Suprapubic skin (tissue), 4 donors: ENCODE data around the gene CLDN18. TPM values are rescaled to one million over a fixed set of nuclear protein-coding genes. Genes with fewer than 3 reads are reported as not detected.

Experiments
- DNase-seq, 2 donors: peaks; one replicate each; pipeline ENCODE4 v3.0.0-alpha.2; 2019; ENCODE audit warnings: low spot score in 2 of 2
- H3K27ac ChIP-seq: fragments of 200-600 bp; sonication (generic); one replicate; pipeline ENCODE4 v1.5.1; 2019
- H3K27me3 ChIP-seq: fragments of 200-600 bp; sonication (generic); one replicate; pipeline ENCODE4 v1.5.1; 2019
- H3K36me3 ChIP-seq: fragments of 200-600 bp; sonication (generic); one replicate; pipeline ENCODE4 v1.5.1; 2019
- H3K4me1 ChIP-seq: fragments of 200-600 bp; sonication (generic); one replicate; pipeline ENCODE4 v1.5.1; 2019
- H3K4me3 ChIP-seq: fragments of 200-600 bp; sonication (generic); one replicate; pipeline ENCODE4 v1.5.1; 2019; ENCODE audit warnings: mild to moderate bottlenecking
- H3K9me3 ChIP-seq: fragments of 200-600 bp; sonication (generic); one replicate; pipeline ENCODE4 v1.5.1; 2019
- EP300 ChIP-seq: sonication (generic); formaldehyde crosslinking; IDR thresholded peaks from one replicate; pipeline ENCODE4 v1.6.1; 2017; ENCODE audit warnings: antibody characterized with exemption
- POLR2A ChIP-seq, 2 donors: fragments of 450-650 bp; IDR thresholded peaks; one replicate each; pipeline ENCODE4 v1.6.1; 2017; ENCODE audit warnings: antibody characterized with exemption in 2 of 2, mild to moderate bottlenecking in 2 of 2, moderate library complexity in 2 of 2
- POLR2AphosphoS5 ChIP-seq, 3 donors: sonication (generic); formaldehyde crosslinking; IDR thresholded peaks; one replicate each; pipeline ENCODE4 v1.6.1; 2017; ENCODE audit warnings: antibody characterized with exemption in 3 of 3
- total RNA-seq, 4 donors: library from RNA; depleted of rRNA; stranded (reverse); fragments of >200 nt; gene quantifications; one replicate each; pipeline ENCODE4 v1.1.0, GENCODE V29; 2016
- TF ChIP-seq, protein P1 (sequence below), 2 donors: fragments of 200-600 bp in 1 of 2; fragments of 450-650 bp in 1 of 2; sonication (generic) in 1 of 2; IDR thresholded peaks; one replicate each; pipeline ENCODE4 v1.5.1; 2016 to 2019; ENCODE audit warnings: antibody characterized with exemption in 2 of 2, mild to moderate bottlenecking in 1 of 2, moderate library complexity in 1 of 2

CLDN18 gene
- total RNA-seq, 4 donors from 2014 or later: not detected

DNA sequence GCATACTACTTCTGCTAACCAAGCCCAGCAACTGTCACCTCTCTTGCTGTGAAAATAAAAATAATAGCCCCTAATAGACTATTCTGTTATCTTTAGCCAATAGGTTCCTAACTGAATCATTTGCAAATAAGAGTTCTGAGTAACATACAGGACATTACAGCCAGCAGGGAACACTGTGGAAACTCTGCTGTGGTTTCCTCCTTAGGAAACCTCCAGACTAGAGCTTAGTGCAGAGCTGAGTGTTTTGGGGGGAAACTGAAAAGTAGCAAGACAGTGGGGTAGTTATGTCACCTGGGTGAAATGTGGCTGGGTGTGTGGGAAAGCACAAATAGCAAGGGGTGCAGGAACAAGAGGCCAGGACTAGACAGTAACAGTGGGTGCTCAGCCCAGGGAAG is 73.0 kb downstream of the CLDN18 start:
- H3K4me3 ChIP-seq: no peak overlapping the region
- H3K36me3 ChIP-seq: peaks cover 36% of the 10 kb centered on the region
- H3K9me3 ChIP-seq: no peaks in the 10 kb centered on the region
- TF ChIP-seq EP300: no peak
- no peak for TF ChIP-seq POLR2A (IDR thresholded peaks at IDR 0.05)
- no peak for TF ChIP-seq POLR2AphosphoS5 (IDR thresholded peaks at IDR 0.05)
- TF ChIP-seq, protein P1, sequence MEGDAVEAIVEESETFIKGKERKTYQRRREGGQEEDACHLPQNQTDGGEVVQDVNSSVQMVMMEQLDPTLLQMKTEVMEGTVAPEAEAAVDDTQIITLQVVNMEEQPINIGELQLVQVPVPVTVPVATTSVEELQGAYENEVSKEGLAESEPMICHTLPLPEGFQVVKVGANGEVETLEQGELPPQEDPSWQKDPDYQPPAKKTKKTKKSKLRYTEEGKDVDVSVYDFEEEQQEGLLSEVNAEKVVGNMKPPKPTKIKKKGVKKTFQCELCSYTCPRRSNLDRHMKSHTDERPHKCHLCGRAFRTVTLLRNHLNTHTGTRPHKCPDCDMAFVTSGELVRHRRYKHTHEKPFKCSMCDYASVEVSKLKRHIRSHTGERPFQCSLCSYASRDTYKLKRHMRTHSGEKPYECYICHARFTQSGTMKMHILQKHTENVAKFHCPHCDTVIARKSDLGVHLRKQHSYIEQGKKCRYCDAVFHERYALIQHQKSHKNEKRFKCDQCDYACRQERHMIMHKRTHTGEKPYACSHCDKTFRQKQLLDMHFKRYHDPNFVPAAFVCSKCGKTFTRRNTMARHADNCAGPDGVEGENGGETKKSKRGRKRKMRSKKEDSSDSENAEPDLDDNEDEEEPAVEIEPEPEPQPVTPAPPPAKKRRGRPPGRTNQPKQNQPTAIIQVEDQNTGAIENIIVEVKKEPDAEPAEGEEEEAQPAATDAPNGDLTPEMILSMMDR (IDR thresholded peaks at IDR 0.05): no peak
- DNase-seq: no peak
- H3K27ac ChIP-seq: no peak overlapping the region
- H3K27me3 ChIP-seq: no peaks in the 10 kb centered on the region
- H3K4me1 ChIP-seq: peaks cover 20% of the 10 kb centered on the region

Other genes starting within 250 kb of the CLDN18 start
- not detected for gene SOX14, start 245.8 kb upstream of the CLDN18 start, total RNA-seq
- gene DZIP1L, start 105.4 kb downstream of the CLDN18 start, total RNA-seq: 100 to 1,000 TPM in 1 of 4 donors, 10 to 100 TPM in 3; 16.4 to 129 (median 18.3) TPM
- gene A4GNT, start 122.2 kb downstream of the CLDN18 start, total RNA-seq: not detected
- 10 to 100 TPM; 12.7 to 13.3 (median 12.8) TPM for gene DBR1, start 164.8 kb downstream of the CLDN18 start, total RNA-seq
- 10 to 100 TPM; 32.2 to 86.7 (median 33.3) TPM for gene ARMC8, start 177.1 kb downstream of the CLDN18 start, total RNA-seq